Smooth muscle cell (in vitro differentiated cells): ENCODE results near the gene ADIPOR1. TPM values are rescaled to one million over a fixed set of nuclear protein-coding genes. Genes with fewer than 3 reads are reported as not detected.
"Not testable (repeated sequence)": the region's sequence is repeated elsewhere in the genome, so short reads cannot be mapped to it uniquely, and the experiment has no call there.

Experiments
- DNase-seq: peaks from one replicate; lab custom pipeline; 2025; ENCODE audit not compliant: unreplicated experiment; lab: John Stamatoyannopoulos, UW
- H2AFZ ChIP-seq: fragments of 200-600 bp; sonication (generic); 2 replicates; pipeline ENCODE4 v1.6.0; 2016; ENCODE audit warnings: antibody characterized with exemption, low read depth, mild to moderate bottlenecking
- H3F3A ChIP-seq: fragments of 200-600 bp; sonication (generic); 2 replicates; pipeline ENCODE4 v1.6.0; 2017; ENCODE audit warnings: antibody characterized with exemption, low read depth
- H3K27ac ChIP-seq: fragments of 200-600 bp; sonication (generic); 2 replicates; pipeline ENCODE4 v1.5.1; 2016; ENCODE audit warnings: low read depth, mild to moderate bottlenecking
- H3K27me3 ChIP-seq: fragments of 200-600 bp; sonication (generic); 2 replicates; pipeline ENCODE4 v1.6.1; 2016; ENCODE audit warnings: low read depth, mild to moderate bottlenecking
- H3K36me3 ChIP-seq: fragments of 200-600 bp; sonication (generic); 2 replicates; pipeline ENCODE4 v1.5.1; 2016; ENCODE audit warnings: low read depth
- H3K4me1 ChIP-seq: fragments of 200-600 bp; sonication (generic); 2 replicates; pipeline ENCODE4 v1.5.1; 2016; ENCODE audit warnings: low read depth
- H3K4me2 ChIP-seq: fragments of 200-600 bp; sonication (generic); 2 replicates; pipeline ENCODE4 v1.6.0; 2016; ENCODE audit warnings: mild to moderate bottlenecking
- H3K4me3 ChIP-seq: fragments of 200-600 bp; sonication (generic); 2 replicates; pipeline ENCODE4 v1.5.1; 2016; ENCODE audit warnings: mild to moderate bottlenecking
- H3K79me2 ChIP-seq: fragments of 200-600 bp; sonication (generic); 2 replicates; pipeline ENCODE4 v1.6.0; 2016; ENCODE audit warnings: low read depth, mild to moderate bottlenecking
- H3K9ac ChIP-seq: fragments of 200-600 bp; sonication (generic); 2 replicates; pipeline ENCODE4 v1.6.0; 2016; ENCODE audit warnings: low read depth
- H3K9me3 ChIP-seq: fragments of 200-600 bp; sonication (generic); replicated peaks from 2 replicates; pipeline ENCODE4 v1.5.1; 2016; ENCODE audit warnings: low read depth
- H4K20me1 ChIP-seq: fragments of 200-600 bp; sonication (generic); 2 replicates; pipeline ENCODE4 v1.6.0; 2016; ENCODE audit warnings: low read depth
- CTCF ChIP-seq: fragments of 200-600 bp; sonication (generic); IDR thresholded peaks from 2 replicates; pipeline ENCODE4 v1.5.1; 2017; ENCODE audit warnings: borderline replicate concordance, mild to moderate bottlenecking, antibody characterized with exemption; ENCODE audit not compliant: insufficient read depth, poor library complexity, severe bottlenecking
- WGBS: methylation state at CpG from one replicate; pipeline ENCODE4 v1.1.7; 2016; ENCODE audit warnings: low lambda C conversion rate; 5-methylcytosine and 5-hydroxymethylcytosine counted together
- polyA plus RNA-seq: library from polyadenylated mRNA; unstranded; fragments of >200 nt; fragmentation: Nextera tagmentation; extraction: Ambion mirVana; gene quantifications from 2 replicates; pipeline ENCODE4 v1.2.1, GENCODE V29; 2016
- total RNA-seq: library from RNA; depleted of rRNA; stranded (reverse); fragments of >200 nt; gene quantifications from 2 replicates; pipeline ENCODE4 v1.2.3, GENCODE V29; 2014

Gene ADIPOR1
- total and polyA plus RNA-seq, 2 experiments from 2014 or later, result 132 to 146 TPM

- Histone ChIP-seq H2AFZ (no peak overlapping the region), H3F3A (no peaks in the 10 kb centered on the region), H3K36me3 (no peaks in the 10 kb centered on the region), H3K4me1 (no peaks in the 10 kb centered on the region), H4K20me1 (no peaks in the 10 kb centered on the region), H3K27me3 (peaks cover 17% of the 10 kb centered on the region), H3K27ac (no peak overlapping the region), H3K9me3 (no peaks in the 10 kb centered on the region), H3K79me2 (no peaks in the 10 kb centered on the region), H3K9ac (no peak overlapping the region), H3K4me3 (no peak overlapping the region), H3K4me2 (no peak overlapping the region)
- no peak for TF ChIP-seq CTCF
- no peak for DNase-seq
- 86% methylated on average over 5 of the region's 5 CpGs for WGBS
Observed at GRCh38 chr1:202987922-202988583, 29.9 kb upstream of the ADIPOR1 start.

- TF ChIP-seq CTCF, result no peak
- no peaks in the 10 kb centered on the region for H3K36me3 ChIP-seq
- DNase-seq, result no peak
- no peaks in the 10 kb centered on the region for H3K9me3 ChIP-seq
- no peaks in the 10 kb centered on the region for H3F3A ChIP-seq
- H2AFZ ChIP-seq, result no peak overlapping the region
- H3K4me2 ChIP-seq, result no peak overlapping the region
- H3K4me1 ChIP-seq, result no peaks in the 10 kb centered on the region
- WGBS, result 86% methylated on average over 7 of the region's 7 CpGs
- H3K27ac ChIP-seq, result no peak overlapping the region
- no peak overlapping the region for H3K9ac ChIP-seq
- peaks cover 17% of the 10 kb centered on the region for H3K27me3 ChIP-seq
- no peaks in the 10 kb centered on the region for H4K20me1 ChIP-seq
- no peak overlapping the region for H3K4me3 ChIP-seq
- H3K79me2 ChIP-seq, result no peaks in the 10 kb centered on the region
Observed at GRCh38 chr1:202987255-202987654, 29.1 kb upstream of the ADIPOR1 start.

- H3K9me3 ChIP-seq, H3K9ac ChIP-seq, H3K4me1 ChIP-seq, H3F3A ChIP-seq, DNase-seq, H4K20me1 ChIP-seq, H3K79me2 ChIP-seq, H3K4me3 ChIP-seq, H3K4me2 ChIP-seq, H3K36me3 ChIP-seq, H3K27ac ChIP-seq, H2AFZ ChIP-seq: not testable (repeated sequence)
- 88% methylated on average over 9 of the region's 9 CpGs for WGBS
- peaks cover 17% of the 10 kb centered on the region for H3K27me3 ChIP-seq
Observed at GRCh38 chr1:202986120-202986519, 28.0 kb upstream of the ADIPOR1 start.

- no peaks in the 10 kb centered on the region for H3K36me3 ChIP-seq
- no peaks in the 10 kb centered on the region for H3K4me1 ChIP-seq
- no peak overlapping the region for H3K4me3 ChIP-seq
- H2AFZ ChIP-seq, result no peak overlapping the region
- no peak overlapping the region for H3K4me2 ChIP-seq
- no peak overlapping the region for H3K27ac ChIP-seq
- peaks cover 11% of the 10 kb centered on the region for H3K27me3 ChIP-seq
- H3K79me2 ChIP-seq, result no peaks in the 10 kb centered on the region
- DNase-seq, result no peak
- no peaks in the 10 kb centered on the region for H3F3A ChIP-seq
- 94% methylated on average over 3 of the region's 3 CpGs for WGBS
- no peak for TF ChIP-seq CTCF
- H4K20me1 ChIP-seq, result no peaks in the 10 kb centered on the region
- H3K9ac ChIP-seq, result no peak overlapping the region
- H3K9me3 ChIP-seq, result no peaks in the 10 kb centered on the region
Observed at GRCh38 chr1:202982715-202983430, 24.8 kb upstream of the ADIPOR1 start.
